ENCODE results near the gene SCAPER. TPM values are rescaled to one million over a fixed set of nuclear protein-coding genes. Genes with fewer than 3 reads are reported as not detected.
A peak's percentile ranks its signal among the peaks of the same experiment; 100 is the strongest.

Gene SCAPER
- polyA plus RNA-seq, 3 donors from 2014 or later, result 6.8 to 23.6 (median 6.8) TPM

DNA sequence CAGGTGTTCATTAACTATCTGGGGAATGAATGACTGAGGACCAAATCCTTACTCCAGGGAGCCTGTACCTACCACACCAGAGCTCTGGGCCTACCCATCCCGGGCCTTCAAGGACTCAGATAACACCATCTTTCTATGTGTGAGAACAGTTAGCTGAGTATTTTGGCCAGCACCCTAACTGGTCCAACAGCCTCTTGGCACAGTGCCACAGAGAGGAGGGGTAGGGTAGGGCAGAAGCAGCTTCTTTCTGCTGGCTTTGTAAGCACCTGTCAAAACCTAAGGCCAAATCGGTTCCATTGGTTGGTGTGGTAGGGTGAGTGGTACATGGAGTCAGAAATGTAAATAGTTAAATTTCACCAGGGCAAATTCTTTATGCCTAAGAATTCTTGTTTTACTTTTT is 541.9 kb downstream of the SCAPER start:
- Mint-ChIP-seq H3K36me3 (peaks cover 0 to 23% (median 14%) of the 10 kb centered on the region in 3 donors), H3K4me1 (no peaks in the 10 kb centered on the region), H3K9me3 (no peaks in the 10 kb centered on the region), H3K27me3 (ENCODE audit: low read depth in 3 of 3) (peaks cover 0 to 1% (median 0%) of the 10 kb centered on the region in 3 donors), H3K4me3 (no peak overlapping the region), H3K27ac (no peak overlapping the region)
- DNase-seq, result no peak

- peaks cover 6 to 33% (median 15%) of the 10 kb centered on the region in 3 donors for H3K36me3 Mint-ChIP-seq
- no peak overlapping the region for H3K27ac Mint-ChIP-seq
- no peaks in the 10 kb centered on the region for H3K27me3 Mint-ChIP-seq (ENCODE audit: low read depth in 3 of 3)
- no peaks in the 10 kb centered on the region for H3K9me3 Mint-ChIP-seq
- no peak for DNase-seq
- no peak overlapping the region for H3K4me3 Mint-ChIP-seq
- H3K4me1 Mint-ChIP-seq, result no peaks in the 10 kb centered on the region
Observed at GRCh38 chr15:76360416-76360815, 544.7 kb downstream of the SCAPER start.

DNA sequence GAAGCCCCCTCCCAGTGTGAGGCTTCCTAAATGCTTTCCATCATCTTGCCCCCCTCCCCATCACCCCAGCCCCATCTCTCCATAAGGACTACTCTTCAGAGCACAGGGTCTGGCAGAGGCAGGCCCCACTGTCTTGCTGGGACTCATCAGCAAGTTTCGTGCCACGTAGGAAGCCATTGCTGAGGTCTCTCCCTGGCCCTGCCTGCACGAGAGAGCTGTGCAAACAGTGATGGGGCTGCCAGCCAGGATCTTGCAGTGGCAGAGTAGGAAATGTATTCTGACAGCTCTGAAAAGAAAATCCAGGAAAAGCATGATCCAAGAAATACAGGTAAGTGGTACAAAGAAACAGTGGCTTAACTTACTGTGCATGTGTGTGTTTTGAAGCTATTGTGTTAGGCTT is 546.0 kb downstream of the SCAPER start:
- H3K4me1 Mint-ChIP-seq, result no peaks in the 10 kb centered on the region
- H3K36me3 Mint-ChIP-seq, result peaks cover 6 to 35% (median 14%) of the 10 kb centered on the region in 3 donors
- no peaks in the 10 kb centered on the region for H3K9me3 Mint-ChIP-seq
- no peak overlapping the region for H3K4me3 Mint-ChIP-seq
- no peak for DNase-seq
- H3K27me3 Mint-ChIP-seq (ENCODE audit: low read depth in 3 of 3), result no peaks in the 10 kb centered on the region
- H3K27ac Mint-ChIP-seq, result no peak overlapping the region

DNA sequence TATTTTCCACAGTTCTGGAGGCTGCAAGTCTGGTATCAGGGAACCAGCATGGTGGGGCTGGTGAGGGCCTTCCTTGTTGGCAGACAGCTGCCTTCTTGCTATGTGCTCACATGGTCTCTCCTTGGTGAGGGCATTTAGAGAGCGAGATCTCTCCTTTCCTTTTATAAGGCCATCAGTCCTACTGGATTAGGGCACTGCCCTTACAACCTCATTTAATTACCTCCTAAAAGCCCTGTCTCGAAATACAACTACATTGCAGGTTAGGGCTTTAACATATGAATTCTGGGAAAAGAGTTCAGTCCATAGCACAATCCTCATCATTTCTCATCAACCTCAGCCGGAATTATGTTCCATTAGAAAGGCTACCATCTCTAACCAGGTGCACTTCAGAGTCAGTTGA is 546.7 kb downstream of the SCAPER start:
- Mint-ChIP-seq H3K4me1 (no peaks in the 10 kb centered on the region), H3K27me3 (ENCODE audit: low read depth in 3 of 3) (no peaks in the 10 kb centered on the region), H3K9me3 (no peaks in the 10 kb centered on the region), H3K36me3 (peaks cover 12 to 30% (median 20%) of the 10 kb centered on the region in 3 donors), H3K4me3 (no peak overlapping the region), H3K27ac (no peak overlapping the region)
- DNase-seq, result no peak

DNA sequence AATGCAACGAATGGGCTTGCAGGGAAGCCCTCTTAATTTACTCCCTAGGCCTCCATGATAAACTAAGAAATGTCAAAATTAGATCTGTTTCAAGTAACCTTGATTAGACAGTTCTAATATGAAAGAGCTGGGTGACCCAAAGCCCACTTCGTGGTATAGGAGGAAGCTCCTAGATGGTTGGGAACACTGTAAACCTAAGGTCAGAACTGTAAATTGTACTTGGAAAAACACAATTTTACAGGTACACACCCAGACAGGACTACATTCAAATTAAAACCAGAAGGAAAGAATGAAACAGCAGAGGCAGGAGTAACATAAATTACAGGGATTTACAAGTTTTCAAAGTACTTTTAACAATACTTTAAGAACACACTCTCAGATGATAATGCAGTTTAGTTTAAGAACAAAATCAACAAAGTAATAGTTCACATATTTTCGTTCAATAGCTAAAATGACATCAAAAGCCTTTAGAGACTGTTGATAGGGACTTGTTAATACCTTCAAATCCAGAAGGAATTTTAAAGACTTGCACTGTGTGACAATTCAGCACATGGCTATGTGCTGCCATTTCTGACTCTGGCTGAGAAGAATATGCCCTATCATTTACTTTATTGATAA is 550.2 kb downstream of the SCAPER start:
- no peak overlapping the region for H3K27ac Mint-ChIP-seq
- H3K4me3 Mint-ChIP-seq, result no peak overlapping the region
- H3K27me3 Mint-ChIP-seq (ENCODE audit: low read depth in 3 of 3), result peaks cover 0 to 2% (median 0%) of the 10 kb centered on the region in 3 donors
- peaks cover 12 to 47% (median 31%) of the 10 kb centered on the region in 3 donors for H3K36me3 Mint-ChIP-seq
- no peaks in the 10 kb centered on the region for H3K9me3 Mint-ChIP-seq
- no peaks in the 10 kb centered on the region for H3K4me1 Mint-ChIP-seq
- DNase-seq, result no peak

- no peak for DNase-seq
- H3K9me3 Mint-ChIP-seq, result no peaks in the 10 kb centered on the region
- no peak overlapping the region for H3K4me3 Mint-ChIP-seq
- peaks cover 19 to 50% (median 35%) of the 10 kb centered on the region in 3 donors for H3K36me3 Mint-ChIP-seq
- H3K27ac Mint-ChIP-seq, result no peak overlapping the region
- H3K4me1 Mint-ChIP-seq, result no peaks in the 10 kb centered on the region
- peaks cover 0 to 2% (median 1%) of the 10 kb centered on the region in 3 donors for H3K27me3 Mint-ChIP-seq (ENCODE audit: low read depth in 3 of 3)
Observed at GRCh38 chr15:76353903-76354302, 551.2 kb downstream of the SCAPER start.

DNA sequence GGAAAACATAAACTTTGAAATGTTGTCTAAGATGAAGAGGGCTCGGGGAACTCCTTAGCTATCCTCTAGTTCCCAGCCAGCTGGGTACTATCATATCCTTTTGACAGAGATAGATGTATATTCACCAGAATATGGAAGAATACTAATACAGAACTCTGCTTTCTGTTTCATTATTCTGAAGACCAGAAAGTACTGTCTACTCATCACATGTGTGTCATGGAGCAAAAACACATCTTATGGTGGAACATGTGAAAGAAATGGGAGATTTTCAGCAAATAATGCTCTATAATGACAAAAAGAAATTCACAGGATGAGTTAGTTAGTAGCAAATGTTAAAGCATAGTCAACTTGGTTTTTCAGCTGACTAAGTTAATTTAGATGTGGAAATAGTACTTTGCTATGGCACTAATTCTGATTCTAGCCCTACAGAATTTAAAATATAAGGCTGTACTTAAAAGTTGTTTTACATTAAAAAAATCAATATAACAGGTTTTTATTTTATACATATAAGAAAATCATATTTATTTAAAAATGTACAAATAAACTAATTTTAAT is 552.0 kb downstream of the SCAPER start:
- no peaks in the 10 kb centered on the region for H3K4me1 Mint-ChIP-seq
- DNase-seq, result no peak
- H3K27ac Mint-ChIP-seq, result no peak overlapping the region
- H3K4me3 Mint-ChIP-seq, result no peak overlapping the region
- H3K9me3 Mint-ChIP-seq, result no peaks in the 10 kb centered on the region
- H3K36me3 Mint-ChIP-seq, result peaks cover 22 to 46% (median 36%) of the 10 kb centered on the region in 3 donors
- peaks cover 2 to 4% (median 3%) of the 10 kb centered on the region in 3 donors for H3K27me3 Mint-ChIP-seq (ENCODE audit: low read depth in 3 of 3)

- Mint-ChIP-seq H3K27me3 (ENCODE audit: low read depth in 3 of 3) (peaks cover 9 to 27% (median 18%) of the 10 kb centered on the region in 3 donors), H3K27ac (no peak overlapping the region)
Observed at GRCh38 chr15:76349301-76350070, 555.7 kb downstream of the SCAPER start.

DNA sequence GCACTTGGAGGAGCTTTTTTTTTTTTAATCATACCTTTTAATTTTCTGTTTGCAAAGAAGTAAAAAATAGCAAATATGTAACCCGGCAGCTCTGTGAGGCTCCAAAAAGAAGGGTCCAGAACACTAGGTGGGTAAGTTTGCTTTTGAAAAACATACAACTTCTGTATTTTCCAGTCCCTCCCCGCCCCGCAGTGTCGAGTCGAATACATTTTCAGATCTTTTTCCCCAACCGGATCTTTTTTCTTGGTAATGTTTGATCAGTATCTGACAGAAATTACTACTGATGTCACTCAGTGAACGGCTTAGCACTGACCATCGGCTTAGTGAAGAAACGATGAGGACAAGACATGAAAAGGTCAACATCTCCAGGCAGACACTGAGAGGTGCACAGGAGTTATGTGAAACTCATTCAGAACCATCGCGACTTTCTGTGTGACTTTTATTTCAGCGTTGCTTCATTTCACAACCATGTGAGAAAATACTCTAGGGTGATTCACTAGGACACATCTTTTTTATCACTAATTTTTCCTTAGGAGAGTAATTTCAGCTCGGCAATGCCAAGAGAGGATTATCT is 557.6 kb downstream of the SCAPER start:
- Mint-ChIP-seq H3K27ac (no peak overlapping the region), H3K36me3 (peaks cover 15 to 29% (median 28%) of the 10 kb centered on the region in 3 donors), H3K27me3 (ENCODE audit: low read depth in 3 of 3) (peaks cover 9 to 34% (median 32%) of the 10 kb centered on the region in 3 donors), H3K9me3 (peaks cover 0 to 4% (median 0%) of the 10 kb centered on the region in 6 donors), H3K4me1 (peaks cover 22 to 34% of the 10 kb centered on the region in 2 donors), H3K4me3 (peak overlapping the region in 4 of 5 donors; percentile 6 to 56 (median 28))
- no peak for DNase-seq

More at GRCh38 chr15:76349301-76350070, 555.7 kb downstream of the SCAPER start:
- H3K4me1 Mint-ChIP-seq, result peaks cover 14 to 20% of the 10 kb centered on the region in 2 donors
- H3K9me3 Mint-ChIP-seq, result peaks cover 0 to 4% (median 0%) of the 10 kb centered on the region in 6 donors
- H3K4me3 Mint-ChIP-seq, result no peak overlapping the region
- H3K36me3 Mint-ChIP-seq, result peaks cover 21 to 39% (median 32%) of the 10 kb centered on the region in 3 donors
- no peak for DNase-seq

- Mint-ChIP-seq H3K27me3 (ENCODE audit: low read depth in 3 of 3) (peaks cover 11 to 38% (median 37%) of the 10 kb centered on the region in 3 donors), H3K9me3 (peaks cover 0 to 4% (median 0%) of the 10 kb centered on the region in 6 donors), H3K4me3 (peak overlapping the region in 4 of 5 donors; percentile 21 to 65 (median 37)), H3K4me1 (peaks cover 26 to 39% of the 10 kb centered on the region in 2 donors), H3K36me3 (peaks cover 15 to 29% (median 25%) of the 10 kb centered on the region in 3 donors), H3K27ac (no peak overlapping the region)
- no peak for DNase-seq
Observed at GRCh38 chr15:76346669-76347481, 558.3 kb downstream of the SCAPER start.

DNA sequence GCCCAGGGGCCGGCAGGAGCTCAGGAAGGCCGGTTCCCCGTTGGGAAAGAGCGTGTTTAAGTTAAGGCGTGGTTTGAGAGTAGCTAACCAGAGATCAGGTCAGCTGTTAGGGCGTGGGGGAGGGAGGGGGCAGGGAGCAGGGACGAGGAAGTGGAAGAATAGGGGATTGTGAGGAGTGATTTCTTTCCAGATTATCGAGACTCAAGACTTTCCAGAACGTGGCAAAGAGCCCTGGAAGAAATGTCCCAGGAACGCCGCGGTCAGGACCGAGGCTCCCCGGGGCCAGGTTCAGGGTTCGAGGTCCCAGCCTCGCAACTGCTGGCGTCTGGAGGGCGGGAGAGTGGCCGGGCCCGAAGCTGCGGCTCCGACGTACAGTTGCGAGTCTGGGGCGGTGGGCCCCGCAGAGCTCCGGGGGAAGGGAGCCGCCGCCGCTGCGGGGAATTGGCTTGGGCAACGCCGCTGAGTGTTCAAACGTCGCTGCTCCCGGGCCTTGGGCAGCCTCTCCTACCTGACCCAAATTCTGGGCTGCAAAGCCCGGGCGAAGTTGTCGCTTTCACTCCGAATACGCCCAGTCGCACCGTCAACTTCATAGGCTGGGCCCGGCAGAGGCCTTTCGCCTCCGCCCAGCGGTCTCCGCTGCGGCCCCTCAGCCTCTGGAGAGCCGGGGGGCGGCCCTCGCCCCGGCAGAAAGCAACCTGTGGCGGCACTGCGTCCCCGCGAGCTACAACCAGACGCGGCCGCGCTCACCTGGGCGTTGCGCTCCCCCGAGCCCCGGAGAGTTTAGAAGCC is 559.1 kb downstream of the SCAPER start:
- Mint-ChIP-seq H3K4me1 (peaks cover 32 to 45% of the 10 kb centered on the region in 2 donors), H3K9me3 (peaks cover 0 to 4% (median 0%) of the 10 kb centered on the region in 6 donors), H3K27ac (no peak overlapping the region), H3K4me3 (peak overlapping the region; percentile 56 to 72 (median 61)), H3K36me3 (peaks cover 15 to 26% (median 21%) of the 10 kb centered on the region in 3 donors), H3K27me3 (ENCODE audit: low read depth in 3 of 3) (peaks cover 16 to 44% (median 42%) of the 10 kb centered on the region in 3 donors)
- DNase-seq, result peak in 1 of 3 donors; percentile 11

GRCh38 chr15:76345583-76345879 is 559.6 kb downstream of the SCAPER start:
- H3K27ac Mint-ChIP-seq, result no peak overlapping the region
- peaks cover 16 to 49% (median 45%) of the 10 kb centered on the region in 3 donors for H3K27me3 Mint-ChIP-seq (ENCODE audit: low read depth in 3 of 3)
- H3K36me3 Mint-ChIP-seq, result peaks cover 15 to 22% (median 15%) of the 10 kb centered on the region in 3 donors
- H3K4me3 Mint-ChIP-seq, result peak overlapping the region; percentile 56 to 72 (median 61)
- DNase-seq, result no peak
- peaks cover 0 to 5% (median 0%) of the 10 kb centered on the region in 6 donors for H3K9me3 Mint-ChIP-seq
- peaks cover 37 to 51% of the 10 kb centered on the region in 2 donors for H3K4me1 Mint-ChIP-seq

Measured in immature natural killer cell (primary cell).